Measurements from ENCODE around the gene ARHGEF19. TPM values are rescaled to one million over a fixed set of nuclear protein-coding genes. Genes with fewer than 3 reads are reported as not detected.
A peak's percentile ranks its signal among the peaks of the same experiment; 100 is the strongest.

ARHGEF19 gene
- total and polyA plus RNA-seq, 9 of the 15 experiments (the other 6 are each of a cell fraction or from before 2014, with no cell fraction given): 0.73 to 21.0 (median 5.2) TPM

GRCh38 chr1:16231331-16232315 lies 19.2 kb upstream of the ARHGEF19 start (continued):
- TF ChIP-seq, protein P1, sequence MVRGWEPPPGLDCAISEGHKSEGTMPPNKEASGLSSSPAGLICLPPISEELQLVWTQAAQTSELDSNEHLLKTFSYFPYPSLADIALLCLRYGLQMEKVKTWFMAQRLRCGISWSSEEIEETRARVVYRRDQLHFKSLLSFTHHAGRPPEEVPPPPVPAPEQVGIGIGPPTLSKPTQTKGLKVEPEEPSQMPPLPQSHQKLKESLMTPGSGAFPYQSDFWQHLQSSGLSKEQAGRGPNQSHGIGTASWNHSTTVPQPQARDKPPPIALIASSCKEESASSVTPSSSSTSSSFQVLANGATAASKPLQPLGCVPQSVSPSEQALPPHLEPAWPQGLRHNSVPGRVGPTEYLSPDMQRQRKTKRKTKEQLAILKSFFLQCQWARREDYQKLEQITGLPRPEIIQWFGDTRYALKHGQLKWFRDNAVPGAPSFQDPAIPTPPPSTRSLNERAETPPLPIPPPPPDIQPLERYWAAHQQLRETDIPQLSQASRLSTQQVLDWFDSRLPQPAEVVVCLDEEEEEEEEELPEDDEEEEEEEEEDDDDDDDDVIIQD (CRISPR knock-in tag; IDR thresholded peaks at IDR 0.05): no peak
- 0 out of 2 replicates have a peak, but pooled peaks have one; percentile 5 for TF ChIP-seq RB1 (IDR thresholded peaks at IDR 0.05; ENCODE audit: low read depth)
- no peak for TF ChIP-seq NFYB (IDR thresholded peaks at IDR 0.05; ENCODE audit: extremely low read depth, insufficient read length)
- TF ChIP-seq, protein P2, sequence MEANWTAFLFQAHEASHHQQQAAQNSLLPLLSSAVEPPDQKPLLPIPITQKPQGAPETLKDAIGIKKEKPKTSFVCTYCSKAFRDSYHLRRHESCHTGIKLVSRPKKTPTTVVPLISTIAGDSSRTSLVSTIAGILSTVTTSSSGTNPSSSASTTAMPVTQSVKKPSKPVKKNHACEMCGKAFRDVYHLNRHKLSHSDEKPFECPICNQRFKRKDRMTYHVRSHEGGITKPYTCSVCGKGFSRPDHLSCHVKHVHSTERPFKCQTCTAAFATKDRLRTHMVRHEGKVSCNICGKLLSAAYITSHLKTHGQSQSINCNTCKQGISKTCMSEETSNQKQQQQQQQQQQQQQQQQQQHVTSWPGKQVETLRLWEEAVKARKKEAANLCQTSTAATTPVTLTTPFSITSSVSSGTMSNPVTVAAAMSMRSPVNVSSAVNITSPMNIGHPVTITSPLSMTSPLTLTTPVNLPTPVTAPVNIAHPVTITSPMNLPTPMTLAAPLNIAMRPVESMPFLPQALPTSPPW (CRISPR knock-in tag; IDR thresholded peaks at IDR 0.05): peak; percentile 18; the same call in 1 of the 2 replicates
- peak; percentile 85 for TF ChIP-seq TCF3 (CRISPR knock-in tag; IDR thresholded peaks at IDR 0.05)
- no peak for TF ChIP-seq FOXM1 (IDR thresholded peaks at IDR 0.05; ENCODE audit: low read depth)
- no peak for TF ChIP-seq FOXM1 (CRISPR knock-in tag; IDR thresholded peaks at IDR 0.05; ENCODE audit: low read depth)
- TF ChIP-seq, protein P3, sequence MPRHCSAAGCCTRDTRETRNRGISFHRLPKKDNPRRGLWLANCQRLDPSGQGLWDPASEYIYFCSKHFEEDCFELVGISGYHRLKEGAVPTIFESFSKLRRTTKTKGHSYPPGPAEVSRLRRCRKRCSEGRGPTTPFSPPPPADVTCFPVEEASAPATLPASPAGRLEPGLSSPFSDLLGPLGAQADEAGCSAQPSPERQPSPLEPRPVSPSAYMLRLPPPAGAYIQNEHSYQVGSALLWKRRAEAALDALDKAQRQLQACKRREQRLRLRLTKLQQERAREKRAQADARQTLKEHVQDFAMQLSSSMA (CRISPR knock-in tag; IDR thresholded peaks at IDR 0.05): no peak
- TF ChIP-seq CEBPB (tag; IDR thresholded peaks at IDR 0.05): no peak
- TF ChIP-seq ATF1 (CRISPR knock-in tag; IDR thresholded peaks at IDR 0.05): no peak
- 0 out of 2 replicates have a peak, but pooled peaks have one; percentile 6 for TF ChIP-seq ATF1 (tag; IDR thresholded peaks at IDR 0.05)
- no peak for TF ChIP-seq ZBTB40 (IDR thresholded peaks at IDR 0.05)
- no peak for TF ChIP-seq ZBTB40 (CRISPR knock-in tag; IDR thresholded peaks at IDR 0.05)
- 0 out of 2 replicates have a peak, but pooled peaks have one; percentile 47 for TF ChIP-seq HDAC2 (IDR thresholded peaks at IDR 0.05)
- TF ChIP-seq ZFPM2 (CRISPR knock-in tag; IDR thresholded peaks at IDR 0.05): no peak

Measured in K562 (cell line).